GM18526 (cell line): ENCODE results near the gene HS3ST3A1.

Experiments used
- POLR2A ChIP-seq: IDR thresholded peaks from 3 replicates; pipeline ENCODE4 v1.6.1; 2011; ENCODE audit not compliant: insufficient read length; ENCODE audit errors: extremely low read depth

HS3ST3A1 gene

GRCh38 chr17:13600475-13601321, 1.0 kb downstream of the HS3ST3A1 start:
- TF ChIP-seq POLR2A, result no peak

GRCh38 chr17:13599864-13600263, 1.9 kb downstream of the HS3ST3A1 start:
- no peak for TF ChIP-seq POLR2A

- no peak for TF ChIP-seq POLR2A
These were observed 2.6 kb downstream of the HS3ST3A1 start for GRCh38 chr17:13599168-13599577.

GRCh38 chr17:13598353-13599167, 3.2 kb downstream of the HS3ST3A1 start:
- TF ChIP-seq POLR2A, result no peak

GRCh38 chr17:13597723-13598347, 3.9 kb downstream of the HS3ST3A1 start:
- TF ChIP-seq POLR2A, result no peak

GRCh38 chr17:13596241-13596923, 5.3 kb downstream of the HS3ST3A1 start:
- no peak for TF ChIP-seq POLR2A

GRCh38 chr17:13595599-13595899, 6.2 kb downstream of the HS3ST3A1 start:
- no peak for TF ChIP-seq POLR2A

- TF ChIP-seq POLR2A, result no peak
These were observed 6.7 kb downstream of the HS3ST3A1 start for GRCh38 chr17:13594762-13595598.

- no peak for TF ChIP-seq POLR2A
These were observed 7.4 kb downstream of the HS3ST3A1 start for GRCh38 chr17:13594310-13594709.

GRCh38 chr17:13593757-13594156, 8.0 kb downstream of the HS3ST3A1 start:
- no peak for TF ChIP-seq POLR2A

- TF ChIP-seq POLR2A, result no peak
These were observed 8.5 kb downstream of the HS3ST3A1 start for GRCh38 chr17:13593021-13593751.

GRCh38 chr17:13592427-13592826, 9.3 kb downstream of the HS3ST3A1 start:
- TF ChIP-seq POLR2A, result no peak

GRCh38 chr17:13590441-13590840, 11.3 kb downstream of the HS3ST3A1 start:
- TF ChIP-seq POLR2A, result no peak

- no peak for TF ChIP-seq POLR2A
These were observed 12.1 kb downstream of the HS3ST3A1 start for GRCh38 chr17:13589658-13590057.
